ENCODE measurements around the gene BMP5.

GRCh38 chr6:55839080-55839479 is 36.3 kb downstream of the BMP5 start:
- TF ChIP-seq CSRNP3 (CRISPR knock-in tag; IDR thresholded peaks at IDR 0.05) (no peak), POU6F1 (CRISPR knock-in tag; IDR thresholded peaks at IDR 0.05; ENCODE audit: borderline replicate concordance, low read depth) (no peak), ARNTL (CRISPR knock-in tag; IDR thresholded peaks at IDR 0.05; ENCODE audit: borderline replicate concordance, low read depth) (no peak), ESRRG (CRISPR knock-in tag; IDR thresholded peaks at IDR 0.05) (no peak), PATZ1 (CRISPR knock-in tag; IDR thresholded peaks at IDR 0.05; ENCODE audit: borderline replicate concordance) (no peak), ZFP30 (CRISPR knock-in tag; IDR thresholded peaks at IDR 0.05) (no peak), TOX (CRISPR knock-in tag; IDR thresholded peaks at IDR 0.05; ENCODE audit: borderline replicate concordance) (no peak), BACH2 (CRISPR knock-in tag; IDR thresholded peaks at IDR 0.05; ENCODE audit: borderline replicate concordance) (no peak), SNAI2 (CRISPR knock-in tag; IDR thresholded peaks at IDR 0.05) (no peak), TCF4 (CRISPR knock-in tag; IDR thresholded peaks at IDR 0.05; ENCODE audit: borderline replicate concordance) (no peak)

All from SK-N-SH treated with all-trans-retinoic acid at 6 μM for 48 hours (cell line).